GM12878 (cell line): ENCODE measurements around the gene TLX2. TPM values are rescaled to one million over a fixed set of nuclear protein-coding genes. Genes with fewer than 3 reads are reported as not detected.
A peak's percentile ranks its signal among the peaks of the same experiment; 100 is the strongest.

ENCODE experiments used
- ATF7 ChIP-seq: fragments of 450-650 bp; IDR thresholded peaks from 2 replicates; pipeline ENCODE4 v1.6.1; 2016; ENCODE audit warnings: low read depth, mild to moderate bottlenecking
- BRCA1 ChIP-seq: IDR thresholded peaks from 2 replicates; pipeline ENCODE4 v1.6.1; 2011; ENCODE audit warnings: low read depth, low read length, improper control_type of control experiment
- CEBPZ ChIP-seq: fragments of 150-350 bp; IDR thresholded peaks from 2 replicates; pipeline ENCODE4 v1.6.1; 2016; ENCODE audit warnings: low read depth, low read length
- E4F1 ChIP-seq: fragments of 450-650 bp; IDR thresholded peaks from 2 replicates; pipeline ENCODE4 v1.6.1; 2018; ENCODE audit warnings: borderline replicate concordance, mild to moderate bottlenecking; ENCODE audit not compliant: partially characterized antibody
- FOXK2 ChIP-seq: fragments of 450-650 bp; IDR thresholded peaks from 2 replicates; pipeline ENCODE4 v1.6.1; 2017; ENCODE audit warnings: mild to moderate bottlenecking, moderate library complexity
- HDAC6 ChIP-seq: fragments of 200-600 bp; sonication (generic); IDR thresholded peaks from one replicate; pipeline ENCODE4 v1.8.0; 2017; ENCODE audit warnings: antibody characterized with exemption; ENCODE audit not compliant: unreplicated experiment
- IRF5 ChIP-seq: fragments of 450-650 bp; IDR thresholded peaks from 2 replicates; pipeline ENCODE4 v1.6.1; 2017; ENCODE audit warnings: borderline replicate concordance
- MTA2 ChIP-seq: fragments of 450-650 bp; IDR thresholded peaks from 2 replicates; pipeline ENCODE4 v1.6.1; 2016; ENCODE audit warnings: low read depth, mild to moderate bottlenecking, moderate library complexity
- NR2C1 ChIP-seq: fragments of 450-650 bp; IDR thresholded peaks from 2 replicates; pipeline ENCODE4 v1.6.1; 2017; ENCODE audit warnings: antibody characterized with exemption, mild to moderate bottlenecking, moderate library complexity
- NR2F1 ChIP-seq: fragments of 450-650 bp; conservative IDR thresholded peaks from 2 replicates; pipeline ENCODE4 v1.6.1; 2017; ENCODE audit warnings: mild to moderate bottlenecking
- PRDM15 ChIP-seq: fragments of 450-650 bp; formaldehyde crosslinking; IDR thresholded peaks from 2 replicates; pipeline ENCODE4 v1.4.0; 2020; ENCODE audit warnings: mild to moderate bottlenecking, moderate library complexity
- RELA ChIP-seq: fragments of 450-650 bp; IDR thresholded peaks from 2 replicates; pipeline ENCODE4 v1.8.0; 2014; ENCODE audit warnings: borderline replicate concordance; ENCODE audit not compliant: partially characterized antibody
- RELB ChIP-seq: fragments of 450-650 bp; IDR thresholded peaks from 2 replicates; pipeline ENCODE4 v1.6.1; 2017; ENCODE audit warnings: low read depth, mild to moderate bottlenecking, moderate library complexity
- SIN3A ChIP-seq: IDR thresholded peaks from 2 replicates; pipeline ENCODE4 v1.6.1; 2012; ENCODE audit warnings: low read depth, low read length, improper control_type of control experiment
- SPI1 ChIP-seq: IDR thresholded peaks from 2 replicates; pipeline ENCODE4 v1.6.1; 2011; ENCODE audit warnings: low read depth, mild to moderate bottlenecking, low read length, moderate library complexity, borderline replicate concordance; ENCODE audit not compliant: insufficient read depth
- STAT1 ChIP-seq: fragments of 450-650 bp; conservative IDR thresholded peaks from 2 replicates; pipeline ENCODE4 v1.6.1; 2014; ENCODE audit warnings: antibody characterized with exemption, mild to moderate bottlenecking
- polyA plus RNA-seq, 11 experiments: library from polyadenylated mRNA; depleted of rRNA in 4 of 11; unstranded in 6 of 11; stranded (reverse) in 5 of 11; fragments of >200 nt; fragmentation: Nextera tagmentation in 4 of 11; fragmentation: Illumina TruSeq in 1 of 11; extraction: Ambion mirVana in 4 of 11; extraction: Trizol in 1 of 11; gene quantifications; 1 replicate in 1 of 11; 2 replicates in 10 of 11; pipeline versions ENCODE4 v1.2.1 to v1.2.3, GENCODE V29; 2011 to 2016; ENCODE audit warnings: inconsistent platforms in 2 of 11, missing spikeins in 2 of 11, low read depth in 1 of 11
- total RNA-seq, 4 experiments: library from RNA; depleted of rRNA in 3 of 4; stranded (reverse); fragments of >200 nt in 3 of 4; fragmentation: Illumina TruSeq in 1 of 4; extraction: Trizol in 1 of 4; gene quantifications; 2 replicates each; pipeline versions ENCODE4 v1.2.1 to v1.2.3, GENCODE V29; 2013 to 2021

TLX2 gene
- total and polyA plus RNA-seq, 10 of the 15 experiments (the other 5 are each of a cell fraction or from before 2014, with no cell fraction given) = 0.06 to 5.5 (median 3.6) TPM; not detected in 1

- no peak for TF ChIP-seq CEBPZ
- peak; percentile 20; the same call in 1 of the 2 replicates for TF ChIP-seq RELB
- no peak for TF ChIP-seq SIN3A
- no peak for TF ChIP-seq MTA2
- no peak for TF ChIP-seq HDAC6
- no peak for TF ChIP-seq SPI1
- TF ChIP-seq STAT1 = no peak
- peak; percentile 55 for TF ChIP-seq RELA
- TF ChIP-seq FOXK2 = no peak
- peak; percentile 99 for TF ChIP-seq ATF7
- TF ChIP-seq IRF5 = no peak
- TF ChIP-seq E4F1 = no peak
- TF ChIP-seq PRDM15 (CRISPR knock-in tag) = no peak
- peak; percentile 44; the same call in 1 of the 2 replicates for TF ChIP-seq NR2C1
- peak; percentile 80 for TF ChIP-seq NR2F1
- TF ChIP-seq BRCA1 = peak; percentile 61; the same call in 1 of the 2 replicates
Measured at GRCh38 chr2:74553892-74554819, 39.9 kb downstream of the TLX2 start, which contains the start of the genes DOK1 and LOXL3 (continued).
